CD4-positive, alpha-beta T cell treated with Interferon alpha-2 for 1 hour (primary cell): ENCODE results near the gene ADPRH.
"Not testable (repeated sequence)": the region's sequence is repeated elsewhere in the genome, so short reads cannot be mapped to it uniquely, and the experiment has no call there.

Source experiments
- DNase-seq, 2 donors: peaks; one replicate each; pipeline ENCODE4 v3.0.0-alpha.2; 2020 to 2022

ADPRH gene

GRCh38 chr3:119560160-119560559 lies 19.1 kb upstream of the ADPRH start:
- no peak for DNase-seq

DNA sequence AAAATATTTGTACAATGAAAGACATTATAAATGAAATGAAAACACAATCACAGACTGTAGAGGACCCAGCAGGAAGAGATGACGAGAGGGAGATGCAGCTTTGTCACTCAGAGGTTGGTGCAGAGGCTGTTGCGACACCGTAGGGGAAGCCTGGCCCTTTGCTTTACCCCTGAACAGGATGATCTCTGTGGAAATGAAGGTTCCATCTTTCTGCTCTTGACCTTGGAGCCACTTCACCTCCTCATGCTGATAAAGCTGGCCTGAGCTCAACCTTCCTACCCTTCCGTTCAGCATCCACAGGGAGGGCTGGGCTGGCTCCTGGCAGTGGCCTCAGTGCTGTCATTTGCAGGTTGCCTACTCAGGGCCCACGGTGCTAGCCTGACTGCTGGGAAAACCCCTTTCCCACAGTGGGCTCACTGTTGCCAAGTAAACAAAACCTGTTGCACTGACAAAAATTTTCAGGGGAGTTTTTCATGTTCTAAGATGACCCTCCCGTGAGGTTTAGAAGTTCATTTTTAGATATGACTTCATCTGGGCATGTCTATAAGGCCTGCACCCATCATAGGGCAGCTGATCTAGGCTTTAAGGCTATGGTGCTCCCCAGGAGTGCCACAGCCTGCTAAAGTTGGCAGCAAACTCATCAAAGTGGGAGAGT lies 16.9 kb upstream of the ADPRH start:
- DNase-seq, result peak; percentile 66 to 75

DNA sequence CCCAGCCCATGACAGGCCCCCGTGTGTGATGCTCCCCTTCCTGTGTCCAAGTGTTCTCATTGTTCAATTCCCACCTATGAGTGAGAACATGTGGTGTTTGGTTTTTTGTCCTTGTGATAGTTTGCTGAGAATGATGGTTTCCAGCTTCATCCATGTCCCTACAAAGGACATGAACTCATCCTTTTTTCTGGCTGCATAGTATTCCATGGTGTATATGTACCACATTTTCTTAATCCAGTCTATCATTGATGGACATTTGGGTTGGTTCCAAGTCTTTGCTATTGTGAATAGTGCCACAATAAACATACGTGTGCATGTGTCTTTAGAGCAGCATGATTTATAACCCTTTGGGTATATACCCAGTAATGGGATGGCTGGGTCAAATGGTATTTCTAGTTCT lies 16.0 kb upstream of the ADPRH start:
- DNase-seq, result not testable (repeated sequence)

- no peak for DNase-seq
Measured at GRCh38 chr3:119569156-119569555, 10.1 kb upstream of the ADPRH start.

DNA sequence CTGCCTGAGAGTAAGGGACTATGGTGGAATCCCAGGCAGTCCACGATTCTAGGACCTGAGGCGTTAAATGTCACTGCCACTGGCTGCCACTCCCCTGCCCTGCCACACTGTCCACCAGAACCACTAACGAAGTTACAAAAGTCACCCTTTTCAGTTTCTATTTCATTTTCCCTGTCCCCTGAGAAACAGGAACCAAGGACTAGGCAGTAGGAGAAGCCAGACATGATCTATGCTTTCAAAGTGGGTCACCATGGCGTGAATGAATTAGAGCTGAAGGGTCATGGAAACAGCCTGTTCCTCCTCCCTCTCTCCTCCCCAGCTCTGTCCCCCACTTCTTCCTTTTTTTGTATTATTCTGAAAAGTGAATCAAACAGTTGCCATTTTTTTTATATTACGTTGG lies 9.1 kb upstream of the ADPRH start:
- peak; percentile 35 to 57 for DNase-seq

GRCh38 chr3:119571230-119571629 lies 8.1 kb upstream of the ADPRH start:
- DNase-seq, result no peak

DNA sequence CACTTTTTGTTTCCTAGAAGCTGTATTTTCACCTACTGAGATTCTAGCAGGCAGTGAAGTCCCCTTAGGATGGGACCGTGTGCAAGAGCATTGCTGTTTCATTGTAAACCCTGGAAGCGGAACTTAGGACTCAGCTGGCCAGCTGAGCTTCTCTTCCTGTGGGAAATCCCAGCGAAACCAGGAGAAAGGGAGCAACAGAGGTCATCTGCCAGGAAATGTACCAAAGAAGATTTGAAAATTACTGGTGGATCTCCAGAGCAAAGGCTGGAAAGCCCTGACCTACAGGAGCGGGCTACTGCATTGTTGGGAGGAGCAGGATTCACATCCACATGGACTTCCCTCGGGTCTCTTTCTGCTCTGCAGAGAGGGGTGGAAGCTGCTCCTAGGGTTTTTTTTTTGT lies 7.6 kb upstream of the ADPRH start:
- DNase-seq, result no peak

DNA sequence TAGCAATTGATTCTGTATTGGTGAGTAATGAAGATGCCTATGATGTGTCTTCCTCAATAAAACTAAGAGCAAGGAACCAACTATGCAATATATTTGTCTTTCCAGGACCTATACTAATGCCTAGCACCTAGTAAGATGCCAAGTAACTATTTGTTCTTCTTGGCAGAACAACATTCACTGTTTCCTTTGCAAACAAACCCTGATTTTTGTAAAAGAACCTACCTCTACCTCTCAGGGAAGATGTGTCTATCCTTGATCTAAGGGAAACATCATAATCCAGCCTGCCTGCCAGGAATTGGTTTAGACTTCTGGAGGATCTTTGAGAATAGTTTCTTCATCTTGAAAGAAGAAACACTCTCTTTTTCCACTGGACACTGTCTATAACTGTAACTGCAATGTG lies 3.8 kb upstream of the ADPRH start:
- no peak for DNase-seq

DNA sequence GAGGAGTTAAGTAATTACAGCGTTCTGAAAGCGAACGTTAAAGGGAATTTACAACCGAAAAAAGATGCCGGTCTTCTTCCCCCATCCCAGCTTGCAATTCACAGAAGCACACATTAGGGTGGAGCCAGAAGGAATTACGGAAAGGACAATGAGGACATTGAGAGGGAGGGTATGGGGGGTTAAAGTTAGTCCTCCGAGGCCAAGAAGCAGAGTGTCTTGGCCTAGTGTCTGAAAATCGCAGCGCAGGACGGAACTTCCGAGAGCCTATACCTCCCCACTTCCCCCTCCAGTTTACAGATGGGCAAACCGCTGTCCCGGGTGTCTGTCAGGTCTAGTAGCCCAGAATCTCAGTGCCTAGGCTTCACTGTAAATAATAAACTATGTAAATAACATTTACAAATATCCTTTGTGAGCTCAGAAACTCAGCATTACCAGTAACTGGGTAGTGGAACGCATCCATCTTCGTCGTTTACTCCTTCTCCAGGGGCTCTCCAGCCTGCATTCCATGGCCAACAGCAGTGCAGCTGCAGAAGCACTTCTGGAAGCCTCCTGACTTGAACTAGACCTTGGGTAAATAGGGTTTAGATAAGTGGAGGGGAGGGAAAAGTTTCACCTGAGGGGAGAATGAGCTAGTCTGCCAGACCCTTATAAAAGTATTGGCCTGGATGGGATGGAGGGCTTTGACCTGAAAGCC lies 922 bp downstream of the ADPRH start:
- DNase-seq, result peak; percentile 28 to 47

DNA sequence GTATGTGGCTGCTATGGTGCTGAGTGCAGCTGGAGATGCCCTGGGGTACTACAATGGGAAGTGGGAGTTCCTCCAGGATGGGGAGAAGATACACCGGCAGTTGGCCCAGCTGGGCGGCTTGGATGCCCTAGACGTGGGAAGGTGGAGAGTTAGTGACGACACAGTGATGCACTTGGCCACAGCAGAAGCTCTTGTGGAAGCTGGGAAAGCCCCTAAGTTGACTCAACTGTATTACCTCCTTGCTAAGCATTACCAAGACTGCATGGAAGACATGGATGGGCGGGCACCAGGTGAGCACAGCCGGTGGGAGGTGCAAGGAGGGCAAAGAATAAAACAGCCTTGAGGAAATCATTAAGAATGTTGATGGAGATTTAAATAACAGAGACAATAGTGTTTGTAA lies 2.9 kb downstream of the ADPRH start:
- peak in 1 of 2 donors; percentile 22 for DNase-seq

GRCh38 chr3:119585208-119585607 lies 5.9 kb downstream of the ADPRH start:
- DNase-seq, result no peak

GRCh38 chr3:119585856-119586570 lies 6.7 kb downstream of the ADPRH start:
- DNase-seq, result no peak

GRCh38 chr3:119586733-119587172 lies 7.5 kb downstream of the ADPRH start:
- DNase-seq, result no peak

GRCh38 chr3:119588112-119588511 lies 8.8 kb downstream of the ADPRH start:
- peak; percentile 24 to 63 for DNase-seq

- peak in 1 of 2 donors; percentile 31 for DNase-seq
Measured at GRCh38 chr3:119589102-119589773, 9.9 kb downstream of the ADPRH start.

- DNase-seq, result no peak
Measured at GRCh38 chr3:119590706-119591105, 11.4 kb downstream of the ADPRH start.

GRCh38 chr3:119592861-119593260 lies 13.6 kb downstream of the ADPRH start:
- no peak for DNase-seq

- DNase-seq, result no peak
Measured at GRCh38 chr3:119594066-119594465, 14.8 kb downstream of the ADPRH start.

GRCh38 chr3:119594929-119595328 lies 15.6 kb downstream of the ADPRH start:
- DNase-seq, result not testable (repeated sequence)

GRCh38 chr3:119595639-119596334 lies 16.5 kb downstream of the ADPRH start:
- no peak for DNase-seq

- DNase-seq, result no peak
Measured at GRCh38 chr3:119596398-119596797, 17.1 kb downstream of the ADPRH start.

DNA sequence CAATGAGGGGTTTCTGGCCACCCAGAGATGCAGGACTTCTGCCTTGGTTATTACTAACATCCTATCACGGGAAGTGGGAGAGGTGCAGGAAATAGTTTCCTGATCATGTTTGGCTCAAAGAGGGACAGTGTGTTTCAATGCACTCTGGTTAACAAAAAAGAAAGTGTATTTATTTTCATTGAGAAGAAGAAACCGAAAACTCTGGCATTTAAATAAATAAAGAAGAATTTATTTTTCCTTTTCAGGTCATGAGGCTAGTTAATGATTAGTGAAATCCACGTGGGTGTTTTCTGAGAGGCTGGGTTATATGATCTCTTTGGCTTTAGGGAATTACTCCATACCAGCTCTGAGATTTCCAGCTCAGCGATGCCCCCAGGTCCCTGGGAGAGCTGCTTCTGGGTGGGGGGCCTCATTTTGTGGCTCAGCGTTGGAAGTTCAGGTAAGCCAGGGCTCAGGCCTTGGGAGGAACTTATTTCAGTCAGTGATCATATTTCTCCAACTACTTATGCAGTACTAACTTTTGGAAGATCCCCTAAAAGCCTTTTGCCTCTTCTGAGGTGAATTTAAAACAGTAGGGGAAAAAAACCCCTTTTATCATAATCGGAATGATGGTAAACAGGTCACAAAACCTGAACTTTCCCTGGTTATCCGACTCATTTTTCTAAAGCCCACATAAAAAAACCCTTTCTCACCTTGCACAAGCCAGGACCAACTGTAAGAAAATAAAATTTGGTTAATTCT lies 18.4 kb downstream of the ADPRH start, which contains the start of gene PLA1A:
Gene PLA1A, plus strand, starts transcription at position 338 of the 741 bp plus-strand sequence. Its CDS starts 29 bp downstream, at position 367.
- no peak for DNase-seq
